Body of pancreas (tissue), 4 donors: ENCODE data around the gene CRYBB1. TPM values are rescaled to one million over a fixed set of nuclear protein-coding genes. Genes with fewer than 3 reads are reported as not detected.

Experiments
- ATAC-seq: fragments of 150-250 bp; one replicate; pipeline ENCODE4 v1.9.1; 2016
- DNase-seq, 4 donors: peaks; one replicate each; pipeline ENCODE4 v3.0.0-alpha.2; 2019
- H3K27ac ChIP-seq, 4 donors: fragments of 200-600 bp; sonication (generic); 1 replicate in 3 of 4; 2 replicates in 1 of 4; pipeline versions ENCODE4 v1.5.1 to v1.6.1; 2016 to 2019; ENCODE audit warnings: mild to moderate bottlenecking in 1 of 4, mixed read lengths in 1 of 4, moderate library complexity in 1 of 4
- H3K27me3 ChIP-seq, 2 donors: fragments of 200-600 bp; sonication (generic); one replicate each; pipeline ENCODE4 v1.6.0; 2016; ENCODE audit warnings: mild to moderate bottlenecking in 1 of 2
- H3K36me3 ChIP-seq, 2 donors: fragments of 200-600 bp; sonication (generic); replicated peaks in 1 of 2; 2 replicates each; pipeline ENCODE4 v1.5.1; 2016; ENCODE audit warnings: low read depth in 2 of 2; ENCODE audit not compliant: insufficient read depth in 1 of 2
- H3K4me1 ChIP-seq: fragments of 200-600 bp; sonication (generic); one replicate; pipeline ENCODE4 v1.6.0; 2016
- H3K4me3 ChIP-seq, 2 donors: fragments of 200-600 bp; sonication (generic); 1 replicate in 1 of 2; 2 replicates in 1 of 2; pipeline ENCODE4 v1.5.1; 2016 to 2019
- H3K9me3 ChIP-seq, 3 donors: fragments of 200-600 bp; sonication (generic); 1 replicate in 2 of 3; 2 replicates in 1 of 3; pipeline ENCODE4 v1.5.1; 2016
- CTCF ChIP-seq, 7 experiments: fragments of 450-650 bp in 4 of 7; fragments of 200-600 bp in 3 of 7; sonication (generic) in 3 of 7; IDR thresholded peaks; one replicate each; pipeline ENCODE4 v1.5.1; 2016 to 2019; ENCODE audit warnings: antibody characterized with exemption in 7 of 7
- POLR2A ChIP-seq, 3 donors: fragments of 450-650 bp; IDR thresholded peaks; one replicate each; pipeline ENCODE4 v1.6.1; 2016; ENCODE audit warnings: antibody characterized with exemption in 3 of 3, mild to moderate bottlenecking in 2 of 3
- WGBS, 2 donors: methylation state at CpG; one replicate each; pipeline ENCODE4 v1.1.5; 2017; 5-methylcytosine and 5-hydroxymethylcytosine counted together
- intact Hi-C: fragments of 100-400 bp; cut with DNase I; formaldehyde crosslinking; loops from one replicate; pipeline ENCODE4 v1.15.1; 2023
- total RNA-seq, 2 donors: library from RNA; depleted of rRNA; stranded (reverse); fragments of >200 nt; gene quantifications; one replicate each; pipeline ENCODE4 v1.1.0, GENCODE V29; 2016

Gene CRYBB1
- total RNA-seq, 2 donors from 2014 or later: 0.52 TPM; not detected in 1

- no peaks in the 10 kb centered on the region for H3K27me3 ChIP-seq
- H3K9me3 ChIP-seq: no peaks in the 10 kb centered on the region
- DNase-seq (peak in 1 of 4 donors; percentile 54), ATAC-seq (no peak)
- H3K4me3 ChIP-seq: no peak overlapping the region
- TF ChIP-seq POLR2A (IDR thresholded peaks at IDR 0.05) (no peak), CTCF (IDR thresholded peaks at IDR 0.05) (no peak)
- peaks cover 8% of the 10 kb centered on the region for H3K4me1 ChIP-seq
- WGBS, 2 donors: 64 to 84% methylated on average over 10 of the region's 10 CpGs
- intact Hi-C loops: no loop called here
- peak overlapping the region in 2 of 4 donors; percentile 9 to 48 for H3K27ac ChIP-seq
- H3K36me3 ChIP-seq: no peaks in the 10 kb centered on the region
Measured at GRCh38 chr22:26573026-26573662, 44.7 kb downstream of the CRYBB1 start.

- WGBS, 2 donors: 88 to 91% methylated on average over 13 of the region's 13 CpGs
- Histone ChIP-seq H3K27me3 (no peaks in the 10 kb centered on the region), H3K4me1 (peaks cover 10% of the 10 kb centered on the region), H3K27ac (no peak overlapping the region), H3K9me3 (no peaks in the 10 kb centered on the region), H3K36me3 (no peaks in the 10 kb centered on the region), H3K4me3 (no peak overlapping the region)
- DNase-seq: no peak
- ATAC-seq: no peak
- intact Hi-C loops: no loop called here
- TF ChIP-seq CTCF (IDR thresholded peaks at IDR 0.05) (no peak), POLR2A (IDR thresholded peaks at IDR 0.05) (no peak)
Measured at GRCh38 chr22:26570864-26571525, 46.8 kb downstream of the CRYBB1 start.

GRCh38 chr22:26570115-26570514, 47.7 kb downstream of the CRYBB1 start:
- Histone ChIP-seq H3K4me1 (peaks cover 13% of the 10 kb centered on the region), H3K36me3 (no peaks in the 10 kb centered on the region), H3K27me3 (no peaks in the 10 kb centered on the region), H3K27ac (peak overlapping the region in 2 of 4 donors; percentile 8 to 17), H3K9me3 (no peaks in the 10 kb centered on the region), H3K4me3 (no peak overlapping the region)
- ATAC-seq: no peak
- WGBS, 2 donors: 8 to 21% methylated on average over 9 to 10 of the region's 10 CpGs
- intact Hi-C loops: no loop called here
- TF ChIP-seq CTCF (IDR thresholded peaks at IDR 0.05) (no peak), POLR2A (IDR thresholded peaks at IDR 0.05) (no peak)
- peak in 2 of 4 donors; percentile 56 to 60 for DNase-seq

- WGBS, 2 donors: 79 to 82% methylated on average over 11 of the region's 11 CpGs
- no peak overlapping the region for H3K4me3 ChIP-seq
- no peaks in the 10 kb centered on the region for H3K36me3 ChIP-seq
- peaks cover 13% of the 10 kb centered on the region for H3K4me1 ChIP-seq
- DNase-seq (no peak), ATAC-seq (no peak)
- no peaks in the 10 kb centered on the region for H3K27me3 ChIP-seq
- intact Hi-C loops: no loop called here
- H3K27ac ChIP-seq: no peak overlapping the region
- H3K9me3 ChIP-seq: no peaks in the 10 kb centered on the region
- TF ChIP-seq POLR2A (IDR thresholded peaks at IDR 0.05) (no peak), CTCF (IDR thresholded peaks at IDR 0.05) (no peak)
Measured at GRCh38 chr22:26568207-26568706, 49.6 kb downstream of the CRYBB1 start.
